Thymus (tissue), 11 donors: Measurements from ENCODE around the gene MAPK7. TPM values are rescaled to one million over a fixed set of nuclear protein-coding genes. Genes with fewer than 3 reads are reported as not detected.

ENCODE experiments used
- DNase-seq, 9 donors: peaks; one replicate each; pipeline ENCODE4 v3.0.0-alpha.2; 2013; ENCODE audit warnings: low spot score in 9 of 9, low read depth in 6 of 9, missing footprints in 1 of 9
- H3K27ac ChIP-seq, 2 donors: one replicate each; pipeline ENCODE4 v1.5.1; 2013; ENCODE audit warnings: control low read depth in 1 of 2, low read depth in 1 of 2, low read length in 1 of 2, mild to moderate bottlenecking in 1 of 2, moderate library complexity in 1 of 2
- H3K27me3 ChIP-seq, 2 donors: one replicate each; pipeline ENCODE4 v1.5.1; 2013; ENCODE audit warnings: low read length in 1 of 2; ENCODE audit not compliant: control insufficient read depth in 2 of 2, insufficient read depth in 1 of 2
- H3K36me3 ChIP-seq, 2 donors: one replicate each; pipeline ENCODE4 v1.5.1; 2013; ENCODE audit warnings: low read length in 1 of 2, mild to moderate bottlenecking in 1 of 2, moderate library complexity in 1 of 2; ENCODE audit not compliant: control insufficient read depth in 2 of 2, insufficient read depth in 2 of 2
- H3K4me1 ChIP-seq, 2 donors: one replicate each; pipeline ENCODE4 v1.5.1; 2013; ENCODE audit warnings: low read length in 2 of 2; ENCODE audit not compliant: control insufficient read depth in 2 of 2, insufficient read depth in 2 of 2
- H3K4me3 ChIP-seq, 2 donors: one replicate each; pipeline ENCODE4 v1.5.1; 2013; ENCODE audit warnings: low read length in 2 of 2, control low read depth in 1 of 2, mild to moderate bottlenecking in 1 of 2
- H3K9me3 ChIP-seq, 2 donors: one replicate each; pipeline ENCODE4 v1.5.1; 2013; ENCODE audit warnings: low read length in 1 of 2, mild to moderate bottlenecking in 1 of 2; ENCODE audit not compliant: control insufficient read depth in 2 of 2, insufficient read depth in 1 of 2
- WGBS: extraction: QIAGEN DNeasy Blood & Tissue Kit; methylation state at CpG from one replicate; pipeline ENCODE4 v1.1.7; 2013; 5-methylcytosine and 5-hydroxymethylcytosine counted together
- polyA plus RNA-seq: library from polyadenylated mRNA; stranded (reverse); fragments of 200-250 nt; gene quantifications from one replicate; pipeline ENCODE4 v1.2.3, GENCODE V29; 2013
- total RNA-seq: library from RNA; stranded (reverse); fragments of 120-200 nt; gene quantifications from one replicate; pipeline ENCODE4 v1.2.4, GENCODE V29; 2013
- donor health status: healthy.

The MAPK7 gene
- total and polyA plus RNA-seq, 2 donors = 3.3 to 13.7 TPM

- H3K27ac ChIP-seq = no peak overlapping the region
- no peak overlapping the region for H3K4me3 ChIP-seq
- no peaks in the 10 kb centered on the region for H3K9me3 ChIP-seq
- H3K4me1 ChIP-seq = peaks cover 0 to 7% of the 10 kb centered on the region in 2 donors
- H3K27me3 ChIP-seq = no peaks in the 10 kb centered on the region
- H3K36me3 ChIP-seq = no peaks in the 10 kb centered on the region
- WGBS = 93% methylated on average over 3 of the region's 3 CpGs
- DNase-seq = no peak
Measured at GRCh38 chr17:19399750-19400450, 21.6 kb downstream of the MAPK7 start.

GRCh38 chr17:19401321-19402010 lies 23.2 kb downstream of the MAPK7 start:
- 97% methylated on average over 8 of the region's 8 CpGs for WGBS
- DNase-seq = no peak
- Histone ChIP-seq H3K36me3 (no peaks in the 10 kb centered on the region), H3K27me3 (no peaks in the 10 kb centered on the region), H3K4me3 (no peak overlapping the region), H3K4me1 (peaks cover 0 to 7% of the 10 kb centered on the region in 2 donors), H3K27ac (no peak overlapping the region), H3K9me3 (no peaks in the 10 kb centered on the region)

- WGBS = 100% methylated on average over 1 of the region's 1 CpG
- no peak for DNase-seq
- Histone ChIP-seq H3K27me3 (no peaks in the 10 kb centered on the region), H3K27ac (no peak overlapping the region), H3K36me3 (no peaks in the 10 kb centered on the region), H3K4me3 (no peak overlapping the region), H3K9me3 (no peaks in the 10 kb centered on the region), H3K4me1 (peaks cover 0 to 7% of the 10 kb centered on the region in 2 donors)
Measured at GRCh38 chr17:19402171-19402570, 23.9 kb downstream of the MAPK7 start.

GRCh38 chr17:19403021-19403420 lies 24.7 kb downstream of the MAPK7 start:
- Histone ChIP-seq H3K4me1 (peaks cover 0 to 7% of the 10 kb centered on the region in 2 donors), H3K36me3 (no peaks in the 10 kb centered on the region), H3K27ac (no peak overlapping the region), H3K9me3 (no peaks in the 10 kb centered on the region), H3K27me3 (no peaks in the 10 kb centered on the region), H3K4me3 (no peak overlapping the region)
- DNase-seq = no peak
- 86% methylated on average over 4 of the region's 4 CpGs for WGBS

- no peak for DNase-seq
- Histone ChIP-seq H3K36me3 (no peaks in the 10 kb centered on the region), H3K27ac (no peak overlapping the region), H3K27me3 (no peaks in the 10 kb centered on the region), H3K4me1 (peaks cover 0 to 7% of the 10 kb centered on the region in 2 donors), H3K4me3 (no peak overlapping the region), H3K9me3 (no peaks in the 10 kb centered on the region)
- WGBS = 95% methylated on average over 1 of the region's 1 CpG
Measured at GRCh38 chr17:19404264-19404663, 26.0 kb downstream of the MAPK7 start.

- WGBS = 95% methylated on average over 5 of the region's 5 CpGs
Measured at GRCh38 chr17:19405114-19405513, 26.8 kb downstream of the MAPK7 start.

GRCh38 chr17:19407601-19408345 lies 29.5 kb downstream of the MAPK7 start:
- Histone ChIP-seq H3K4me3 (no peak overlapping the region), H3K4me1 (peaks cover 0 to 9% of the 10 kb centered on the region in 2 donors), H3K27me3 (peaks cover 0 to 15% of the 10 kb centered on the region in 2 donors), H3K27ac (no peak overlapping the region), H3K9me3 (no peaks in the 10 kb centered on the region), H3K36me3 (no peaks in the 10 kb centered on the region)
- no peak for DNase-seq
- WGBS = 99% methylated on average over 10 of the region's 10 CpGs

More at GRCh38 chr17:19405114-19405513, 26.8 kb downstream of the MAPK7 start:
- no peaks in the 10 kb centered on the region for H3K36me3 ChIP-seq
- no peak overlapping the region for H3K27ac ChIP-seq
- H3K9me3 ChIP-seq = no peaks in the 10 kb centered on the region
- no peak for DNase-seq
- no peak overlapping the region for H3K4me3 ChIP-seq
- peaks cover 0 to 13% of the 10 kb centered on the region in 2 donors for H3K4me1 ChIP-seq
- H3K27me3 ChIP-seq = no peaks in the 10 kb centered on the region

GRCh38 chr17:19408346-19408710 lies 30.0 kb downstream of the MAPK7 start:
- Histone ChIP-seq H3K9me3 (no peaks in the 10 kb centered on the region), H3K4me1 (peaks cover 0 to 5% of the 10 kb centered on the region in 2 donors), H3K36me3 (no peaks in the 10 kb centered on the region), H3K27ac (no peak overlapping the region), H3K4me3 (no peak overlapping the region), H3K27me3 (peaks cover 0 to 15% of the 10 kb centered on the region in 2 donors)
- WGBS = 98% methylated on average over 2 of the region's 2 CpGs
- no peak for DNase-seq

- Histone ChIP-seq H3K4me1 (peaks cover 0 to 5% of the 10 kb centered on the region in 2 donors), H3K27me3 (peaks cover 0 to 15% of the 10 kb centered on the region in 2 donors), H3K9me3 (no peaks in the 10 kb centered on the region), H3K36me3 (no peaks in the 10 kb centered on the region), H3K27ac (no peak overlapping the region), H3K4me3 (no peak overlapping the region)
- no peak for DNase-seq
- 99% methylated on average over 3 of the region's 3 CpGs for WGBS
Measured at GRCh38 chr17:19409066-19409465, 30.8 kb downstream of the MAPK7 start.
